HG03159 (cell line): ENCODE data around the gene FSCN2.
A peak's percentile ranks its signal among the peaks of the same experiment; 100 is the strongest.

ENCODE experiments used
- ATAC-seq: cut with Tn5 transposase; IDR thresholded peaks from one replicate; pipeline ENCODE4 v1.9.1; 2021; ENCODE audit warnings: mild to moderate bottlenecking, moderate library complexity; ENCODE audit not compliant: unreplicated experiment

The FSCN2 gene

DNA sequence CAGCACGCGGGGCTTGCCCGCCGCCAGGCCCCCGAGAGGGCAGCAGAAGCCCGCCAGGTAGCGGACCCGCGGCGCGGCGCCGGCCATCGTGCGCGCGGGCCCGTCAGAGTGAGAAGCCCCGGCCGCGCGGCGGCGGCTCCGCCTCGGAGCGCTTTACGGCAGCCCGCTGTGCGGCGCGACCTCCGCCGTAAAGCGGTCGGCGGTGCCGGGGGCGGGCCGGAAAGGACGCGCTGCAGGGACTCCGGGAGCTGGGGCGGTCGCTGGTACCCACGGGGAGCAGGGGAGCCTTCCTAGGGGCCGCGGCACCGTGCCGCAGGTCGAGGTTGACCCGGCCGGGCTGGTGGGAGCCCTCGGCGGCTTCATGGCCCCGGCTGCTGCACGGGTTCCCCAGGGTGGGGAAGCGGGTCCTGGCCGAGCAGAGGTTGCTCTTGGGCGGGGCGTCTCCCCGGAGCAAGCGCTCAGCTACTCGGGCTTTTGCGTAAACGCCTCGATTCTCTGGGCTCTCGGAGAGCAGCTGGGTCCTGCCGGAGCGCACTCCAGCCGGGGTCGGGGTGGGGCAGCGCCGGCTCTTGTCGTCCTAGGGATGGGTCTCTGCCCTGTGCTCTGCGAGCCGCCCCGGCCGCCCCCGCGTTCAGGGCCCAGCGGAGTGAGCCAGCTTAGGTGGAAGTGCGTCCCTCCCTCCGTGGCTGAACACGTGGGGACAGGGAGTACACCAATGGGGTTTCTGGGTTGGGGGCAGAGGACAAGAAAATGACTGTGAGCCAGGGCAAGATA, 24.3 kb downstream of the FSCN2 start, which contains the start of gene FAAP100:
FAAP100 (minus strand) TSS at position 110 of the 774 bp plus-strand sequence; CDS start at position 87, 23 bp downstream.
- ATAC-seq, result peak; percentile 41

DNA sequence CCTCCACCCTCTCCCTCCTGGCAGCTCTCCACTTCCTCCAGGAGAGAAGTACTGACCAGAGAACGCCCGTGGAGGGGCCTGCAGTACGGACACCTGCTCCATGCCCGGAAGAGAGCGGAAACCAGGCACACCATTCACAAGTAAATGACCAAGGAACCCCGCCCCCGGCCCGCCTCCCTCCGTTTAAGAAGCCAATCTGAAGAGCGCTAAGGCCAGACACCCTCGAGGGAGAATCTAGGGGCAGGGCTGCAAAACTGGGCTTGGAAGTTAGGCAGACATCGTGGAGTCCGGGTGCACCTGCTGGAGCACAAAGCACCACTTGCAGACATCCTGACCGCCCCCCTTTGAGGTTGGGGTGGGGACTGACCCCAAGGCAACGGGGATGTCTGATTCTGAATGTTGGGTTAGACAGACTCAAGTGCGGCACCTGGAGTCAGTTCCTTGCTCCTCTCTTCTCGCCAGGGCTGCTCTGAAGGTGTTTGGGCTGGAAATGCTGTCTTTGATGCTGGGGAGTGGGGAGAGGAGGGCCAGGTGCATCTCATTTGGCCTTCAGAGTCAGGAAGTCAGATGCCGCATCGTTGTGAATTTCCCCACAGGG, 24.9 kb downstream of the FSCN2 start:
- ATAC-seq, result peak; percentile 46

- ATAC-seq, result no peak
Observed at GRCh38 chr17:81553616-81554181, 25.5 kb downstream of the FSCN2 start.

DNA sequence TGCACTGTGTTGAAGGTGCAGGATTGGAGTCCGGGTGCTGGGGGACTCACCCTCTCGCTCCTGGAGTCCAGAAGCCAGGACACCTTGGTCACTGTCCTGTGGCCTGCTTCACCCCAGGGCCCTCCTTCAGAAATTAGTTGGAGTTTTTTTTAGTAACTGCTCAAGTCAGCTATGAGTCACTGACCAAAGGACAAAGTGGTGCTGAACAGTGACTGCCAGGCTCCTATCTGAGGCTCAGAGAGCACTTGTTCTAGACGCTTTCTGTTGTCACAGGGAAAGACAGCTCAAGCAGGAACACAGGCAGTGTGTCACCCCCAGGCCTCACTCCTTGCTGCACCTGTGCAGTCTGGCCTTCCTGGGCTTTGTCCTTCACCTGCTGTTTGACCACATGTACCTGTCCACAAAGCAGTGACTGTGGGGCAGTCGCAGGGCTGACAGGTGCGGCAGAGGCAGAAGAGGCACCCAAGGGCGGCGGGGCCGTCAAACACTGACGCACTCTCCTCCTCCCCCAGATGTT, 28.1 kb downstream of the FSCN2 start:
- ATAC-seq, result no peak

DNA sequence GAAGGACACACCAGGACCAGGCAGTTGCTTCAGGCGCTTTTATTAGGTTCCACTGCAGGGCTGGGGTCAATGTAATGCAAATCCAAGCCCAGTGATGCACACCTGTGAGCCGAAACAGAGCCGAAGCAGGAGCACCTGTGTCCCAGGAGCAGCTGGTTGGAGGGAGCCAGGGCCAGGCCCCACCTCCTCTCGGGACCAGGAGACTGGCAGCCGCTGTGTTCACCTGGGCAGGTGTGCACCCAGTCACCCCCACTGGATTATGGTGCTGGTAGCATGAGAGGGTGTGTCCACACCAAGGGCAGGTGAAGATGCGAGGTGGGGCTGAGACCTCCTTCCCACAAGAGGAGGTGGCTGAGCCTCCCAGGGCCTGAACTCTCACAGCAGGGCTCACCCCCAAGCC, 28.7 kb downstream of the FSCN2 start:
- ATAC-seq, result no peak

GRCh38 chr17:81557276-81558114, 29.3 kb downstream of the FSCN2 start:
- no peak for ATAC-seq

DNA sequence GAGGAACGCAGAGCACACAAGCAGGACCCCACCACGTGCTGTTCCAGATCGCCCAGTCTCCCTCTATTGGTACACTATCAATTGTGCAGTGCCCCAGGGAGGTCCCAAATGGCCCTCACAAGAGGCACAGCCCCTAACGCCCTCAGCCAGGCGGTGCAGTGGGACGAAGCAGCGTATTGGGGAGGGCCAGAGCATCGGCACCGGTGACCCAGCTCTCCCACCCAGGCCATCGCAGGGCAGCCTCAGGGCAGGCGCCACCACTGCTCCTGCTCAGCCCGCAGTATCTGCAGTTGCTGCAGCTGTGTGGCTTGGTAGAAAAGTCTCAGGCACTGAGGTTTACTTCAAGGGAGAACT, 29.9 kb downstream of the FSCN2 start:
- no peak for ATAC-seq

- no peak for ATAC-seq
Observed at GRCh38 chr17:81558941-81559806, 31.0 kb downstream of the FSCN2 start.

DNA sequence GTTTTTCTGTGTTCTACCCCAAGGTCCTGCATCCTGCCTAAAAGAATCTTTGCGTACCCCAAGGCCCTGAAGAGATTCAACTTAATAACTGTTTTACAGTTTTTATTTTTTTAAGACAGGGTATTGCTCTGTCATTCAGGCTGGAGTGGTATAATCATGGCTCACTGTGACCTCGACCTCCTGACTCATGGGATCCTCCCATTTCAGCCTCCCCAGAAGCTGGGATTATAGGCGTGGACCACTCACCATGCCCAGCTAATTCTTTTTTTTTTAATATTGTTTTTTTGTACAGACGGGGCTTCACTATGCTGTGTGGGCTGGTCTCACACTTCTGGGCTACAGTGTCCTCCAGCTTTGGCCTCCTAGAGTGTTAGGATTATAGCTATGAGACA, 33.3 kb downstream of the FSCN2 start:
- no peak for ATAC-seq

GRCh38 chr17:81563861-81564586, 35.8 kb downstream of the FSCN2 start:
- ATAC-seq, result no peak

GRCh38 chr17:81564778-81565177, 36.6 kb downstream of the FSCN2 start:
- ATAC-seq, result no peak

DNA sequence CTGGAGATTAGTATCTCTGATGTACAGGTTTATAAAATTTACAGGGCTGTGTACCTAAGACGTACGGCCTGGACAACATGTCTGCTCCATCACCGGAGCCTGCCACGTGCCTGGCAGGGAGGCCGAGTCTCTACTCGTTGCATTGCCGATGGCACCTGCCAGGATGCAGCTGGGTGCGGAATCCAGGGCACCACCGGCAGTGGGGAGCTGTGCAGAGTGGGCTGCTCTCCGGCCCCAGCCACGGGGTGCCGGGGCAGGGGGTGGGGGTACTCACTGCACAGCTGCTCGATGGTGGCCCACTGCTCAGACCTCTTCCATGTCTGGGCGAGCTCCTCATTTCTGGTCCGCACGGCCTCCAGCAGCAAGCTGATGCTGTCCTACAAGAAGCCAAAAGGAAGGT, 37.1 kb downstream of the FSCN2 start:
- no peak for ATAC-seq

DNA sequence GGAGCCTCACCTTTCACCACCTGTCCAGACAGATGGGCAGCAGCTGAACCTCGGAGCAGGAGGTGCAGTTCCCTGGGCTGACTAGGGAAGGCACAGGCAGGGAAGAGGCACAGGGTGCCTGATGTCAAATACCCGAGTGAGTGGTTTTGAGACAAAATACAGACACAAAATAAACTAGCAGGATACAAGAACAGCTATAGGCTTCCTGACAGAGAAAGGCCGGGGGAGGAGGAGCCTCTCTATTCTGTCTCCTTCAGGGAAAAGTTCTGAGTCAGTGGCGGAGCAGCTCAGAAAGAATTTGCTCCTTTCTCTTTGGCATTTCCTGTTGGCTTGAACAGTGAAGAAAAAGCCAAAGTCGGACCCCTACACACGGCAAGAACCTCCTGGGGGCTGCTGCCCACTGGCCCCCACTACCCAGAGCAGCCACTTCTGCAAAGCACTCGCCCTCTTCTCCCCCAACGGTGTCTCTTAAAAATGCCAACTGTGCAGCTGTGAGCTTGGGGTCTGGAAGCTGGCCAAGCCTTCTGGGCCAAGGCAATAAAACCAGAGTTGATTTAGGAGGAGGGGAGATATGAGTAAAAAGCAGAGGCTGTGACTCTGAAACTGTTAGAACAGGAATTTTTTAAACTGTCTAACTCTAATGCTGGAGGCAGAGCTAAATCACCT, 38.4 kb downstream of the FSCN2 start:
- ATAC-seq, result no peak

DNA sequence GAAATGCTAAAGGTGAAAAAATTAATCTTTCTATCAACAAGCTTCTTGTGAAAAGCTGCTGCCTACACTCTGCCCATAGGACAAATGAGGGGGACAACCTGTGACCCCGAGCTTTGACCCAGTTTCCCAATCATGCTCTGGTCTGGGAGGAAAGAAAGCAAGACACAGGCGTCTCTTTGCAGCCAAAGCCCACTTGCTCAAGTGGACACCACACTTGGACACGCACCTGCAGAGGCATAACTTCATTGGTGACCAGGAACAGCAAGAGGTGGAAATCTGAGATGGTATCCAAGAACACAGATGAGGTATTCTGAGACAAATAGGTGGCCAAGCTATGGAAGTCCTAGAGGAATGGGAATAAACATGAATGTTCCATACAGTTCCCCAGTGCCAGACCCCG, 39.0 kb downstream of the FSCN2 start:
- ATAC-seq, result no peak

DNA sequence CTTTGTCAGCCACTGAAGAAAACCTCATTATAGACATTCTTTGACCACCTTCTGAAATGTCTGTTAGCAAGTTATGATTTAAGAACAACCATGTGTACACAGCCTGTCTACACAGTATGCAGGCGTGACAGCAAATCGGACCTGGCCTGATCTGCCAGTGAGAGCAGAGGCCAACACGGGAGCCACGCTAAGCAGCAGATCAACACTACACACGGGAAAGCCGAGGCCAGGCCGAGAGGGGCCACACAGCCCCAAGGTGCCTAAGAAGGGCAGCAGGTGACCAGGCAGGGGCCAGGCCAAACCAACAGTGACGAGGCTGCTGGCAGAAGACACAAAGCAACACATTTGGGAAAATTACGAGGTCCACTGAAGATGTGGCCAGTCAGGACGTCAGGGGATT, 40.2 kb downstream of the FSCN2 start:
- no peak for ATAC-seq

DNA sequence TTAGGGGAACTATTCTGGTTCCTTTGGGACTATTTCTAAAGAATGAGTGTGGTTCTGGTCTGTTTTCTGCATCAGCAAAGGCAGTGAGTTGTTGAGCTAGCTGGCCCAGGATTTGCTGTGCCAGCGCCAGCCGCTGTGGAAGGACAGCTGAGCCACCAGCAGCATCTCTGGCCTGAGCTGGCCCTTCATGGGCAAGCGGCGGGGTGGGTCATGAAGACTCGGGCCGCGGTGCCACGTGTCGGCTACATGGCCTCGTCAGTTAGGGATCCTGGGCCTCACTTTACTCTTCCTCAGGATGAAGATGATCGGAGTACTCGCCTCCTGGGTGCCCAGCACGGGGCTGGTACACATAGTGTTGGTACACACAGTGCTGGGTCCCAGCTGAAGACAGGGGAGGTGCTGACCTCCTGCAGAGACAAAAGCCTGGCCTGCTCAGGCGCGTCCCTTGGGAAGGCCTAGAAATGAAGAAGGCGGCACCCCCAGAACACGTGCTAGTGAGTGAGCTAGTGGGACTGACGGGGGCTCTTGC, 41.9 kb downstream of the FSCN2 start:
- ATAC-seq, result no peak

- no peak for ATAC-seq
Observed at GRCh38 chr17:81570964-81571363, 42.8 kb downstream of the FSCN2 start.

DNA sequence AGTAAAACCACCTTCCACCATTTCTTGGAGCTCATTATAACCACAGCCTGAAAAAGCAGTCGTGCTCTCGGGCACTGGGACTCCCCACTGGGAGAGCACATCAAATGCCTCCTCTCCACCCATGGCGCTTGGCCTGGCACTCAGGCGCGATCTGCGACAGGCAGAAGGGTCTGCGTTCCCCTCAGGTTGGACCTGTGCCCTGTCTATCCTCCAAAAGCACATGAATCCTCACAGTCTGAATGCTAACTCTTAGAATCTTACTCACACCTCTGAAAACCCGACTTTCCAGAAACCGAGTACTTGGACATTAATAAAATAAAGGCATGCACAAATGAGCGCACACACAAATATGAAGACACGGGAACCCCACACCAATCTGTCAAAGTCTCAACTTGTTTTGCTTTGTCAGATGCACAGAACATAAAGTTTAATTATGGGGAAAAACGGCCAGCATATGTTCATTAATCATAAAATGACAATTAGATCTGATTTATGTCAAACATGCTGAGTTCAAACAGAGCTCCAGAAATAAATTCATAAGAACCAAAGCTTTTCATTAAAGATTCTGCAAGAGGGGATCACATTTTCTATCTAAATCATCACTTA, 44.5 kb downstream of the FSCN2 start:
- ATAC-seq, result no peak
